SK-N-SH (cell line): ENCODE data around the gene UCP2.

Source experiments
- CHD2 ChIP-seq: fragments of 150-350 bp; IDR thresholded peaks from 2 replicates; pipeline ENCODE4 v1.6.1; 2018; ENCODE audit warnings: low read length; ENCODE audit not compliant: partially characterized antibody
- TAF1 ChIP-seq: IDR thresholded peaks from 2 replicates; pipeline ENCODE4 v1.6.1; 2012; ENCODE audit warnings: low read depth, mild to moderate bottlenecking, low read length, moderate library complexity, borderline replicate concordance
- TF ChIP-seq, protein P1 (sequence below): fragments of 200-600 bp; sonication (generic); IDR thresholded peaks from 2 replicates; pipeline ENCODE4 v1.6.1; 2017; ENCODE audit warnings: antibody characterized with exemption, mild to moderate bottlenecking, moderate library complexity
- TF ChIP-seq, protein P2 (sequence below): IDR thresholded peaks from 2 replicates; pipeline ENCODE4 v1.4.0; 2012; ENCODE audit warnings: low read depth

DNA sequence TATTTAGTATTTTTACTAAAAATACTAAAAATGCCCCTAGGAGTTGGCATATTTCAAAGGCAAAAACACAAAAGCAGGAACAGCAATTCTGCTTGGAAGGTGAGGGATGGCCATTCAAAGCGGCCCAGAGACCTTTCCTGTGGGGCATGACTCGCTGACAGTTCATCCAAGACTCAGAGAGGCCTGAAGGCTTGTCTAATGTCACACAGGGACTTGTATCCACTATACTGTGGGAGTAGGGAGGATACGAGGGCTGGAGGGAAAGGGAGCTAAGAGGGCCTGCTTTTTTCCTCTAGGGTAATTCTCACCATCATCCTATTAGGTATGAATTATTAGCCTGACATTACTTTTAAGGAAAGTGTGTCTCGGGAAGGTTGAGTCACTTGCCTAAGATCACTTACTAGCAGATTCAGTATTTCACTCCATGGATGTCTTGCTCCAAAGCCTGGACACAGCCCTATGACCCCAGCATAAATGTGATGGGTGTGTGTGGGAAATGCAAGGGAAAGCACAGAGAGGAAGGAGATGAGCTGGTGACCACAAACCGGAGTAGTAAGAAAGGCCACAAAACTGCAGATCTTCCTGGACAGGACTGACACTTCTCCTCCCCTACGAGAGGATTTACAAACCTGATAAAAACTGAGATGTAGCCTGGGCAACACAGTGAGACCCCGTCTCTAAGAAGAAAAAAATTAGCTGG, 43.0 kb upstream of the UCP2 start:
- TF ChIP-seq, protein P1, sequence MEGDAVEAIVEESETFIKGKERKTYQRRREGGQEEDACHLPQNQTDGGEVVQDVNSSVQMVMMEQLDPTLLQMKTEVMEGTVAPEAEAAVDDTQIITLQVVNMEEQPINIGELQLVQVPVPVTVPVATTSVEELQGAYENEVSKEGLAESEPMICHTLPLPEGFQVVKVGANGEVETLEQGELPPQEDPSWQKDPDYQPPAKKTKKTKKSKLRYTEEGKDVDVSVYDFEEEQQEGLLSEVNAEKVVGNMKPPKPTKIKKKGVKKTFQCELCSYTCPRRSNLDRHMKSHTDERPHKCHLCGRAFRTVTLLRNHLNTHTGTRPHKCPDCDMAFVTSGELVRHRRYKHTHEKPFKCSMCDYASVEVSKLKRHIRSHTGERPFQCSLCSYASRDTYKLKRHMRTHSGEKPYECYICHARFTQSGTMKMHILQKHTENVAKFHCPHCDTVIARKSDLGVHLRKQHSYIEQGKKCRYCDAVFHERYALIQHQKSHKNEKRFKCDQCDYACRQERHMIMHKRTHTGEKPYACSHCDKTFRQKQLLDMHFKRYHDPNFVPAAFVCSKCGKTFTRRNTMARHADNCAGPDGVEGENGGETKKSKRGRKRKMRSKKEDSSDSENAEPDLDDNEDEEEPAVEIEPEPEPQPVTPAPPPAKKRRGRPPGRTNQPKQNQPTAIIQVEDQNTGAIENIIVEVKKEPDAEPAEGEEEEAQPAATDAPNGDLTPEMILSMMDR: no peak
- TF ChIP-seq CHD2 (no peak), TAF1 (no peak)
- TF ChIP-seq, protein P2, sequence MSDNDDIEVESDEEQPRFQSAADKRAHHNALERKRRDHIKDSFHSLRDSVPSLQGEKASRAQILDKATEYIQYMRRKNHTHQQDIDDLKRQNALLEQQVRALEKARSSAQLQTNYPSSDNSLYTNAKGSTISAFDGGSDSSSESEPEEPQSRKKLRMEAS: no peak
